ENCODE data around the gene HYAL2. TPM values are rescaled to one million over a fixed set of nuclear protein-coding genes. Genes with fewer than 3 reads are reported as not detected.

Gene HYAL2
- total and polyA plus RNA-seq, 4 donors = 19.5 to 57.6 (median 33.2) TPM

GRCh38 chr3:50353245-50354004, 30.9 kb upstream of the HYAL2 start:
- H3K4me1 ChIP-seq (ENCODE audit: control insufficient read depth in 4 of 4, insufficient read depth in 4 of 4, low read length in 3 of 4) = peaks cover 23 to 79% (median 64%) of the 10 kb centered on the region in 4 donors
- H3K9ac ChIP-seq (ENCODE audit: low read depth in 1 of 2, low read length in 2 of 2) = no peak overlapping the region
- peaks cover 11 to 26% (median 15%) of the 10 kb centered on the region in 4 donors for H3K36me3 ChIP-seq (ENCODE audit: control insufficient read depth in 4 of 4, insufficient read depth in 3 of 4, low read depth in 1 of 4, low read length in 3 of 4)
- TF ChIP-seq, protein P1, sequence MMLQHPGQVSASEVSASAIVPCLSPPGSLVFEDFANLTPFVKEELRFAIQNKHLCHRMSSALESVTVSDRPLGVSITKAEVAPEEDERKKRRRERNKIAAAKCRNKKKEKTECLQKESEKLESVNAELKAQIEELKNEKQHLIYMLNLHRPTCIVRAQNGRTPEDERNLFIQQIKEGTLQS (IDR thresholded peaks at IDR 0.05) = no peak
- TF ChIP-seq YY1 (IDR thresholded peaks at IDR 0.05) (no peak), ZBTB33 (IDR thresholded peaks at IDR 0.05) (no peak), FOXA1 (IDR thresholded peaks at IDR 0.05) (no peak), JUND (IDR thresholded peaks at IDR 0.05) (no peak), EGR1 (IDR thresholded peaks at IDR 0.05; ENCODE audit: low read depth in 2 of 2) (no peak)
- whole genome bisulfite sequencing = 88% methylated on average over 12 of the region's 12 CpGs
- H3K27me3 ChIP-seq (ENCODE audit: control insufficient read depth in 4 of 4, insufficient read depth in 4 of 4, low read length in 3 of 4) = no peaks in the 10 kb centered on the region
- no peaks in the 10 kb centered on the region for H3K9me3 ChIP-seq (ENCODE audit: control insufficient read depth in 4 of 4, low read length in 3 of 4)
- no peak overlapping the region for H3K4me3 ChIP-seq (ENCODE audit: low read depth in 1 of 3, low read length in 3 of 3)
- no peak for DNase-seq (ENCODE audit: low spot score)
- H3K27ac ChIP-seq (ENCODE audit: low read depth in 1 of 2, low read length in 2 of 2) = peak overlapping the region in 1 of 2 donors; percentile 19

GRCh38 chr3:50352781-50353180, 30.2 kb upstream of the HYAL2 start:
- Histone ChIP-seq H3K27me3 (ENCODE audit: control insufficient read depth in 4 of 4, insufficient read depth in 4 of 4, low read length in 3 of 4) (no peaks in the 10 kb centered on the region), H3K27ac (ENCODE audit: low read depth in 1 of 2, low read length in 2 of 2) (peak overlapping the region in 1 of 2 donors; percentile 19), H3K4me3 (ENCODE audit: low read depth in 1 of 3, low read length in 3 of 3) (no peak overlapping the region), H3K9me3 (ENCODE audit: control insufficient read depth in 4 of 4, low read length in 3 of 4) (no peaks in the 10 kb centered on the region), H3K9ac (ENCODE audit: low read depth in 1 of 2, low read length in 2 of 2) (no peak overlapping the region), H3K36me3 (ENCODE audit: control insufficient read depth in 4 of 4, insufficient read depth in 3 of 4, low read depth in 1 of 4, low read length in 3 of 4) (peaks cover 11 to 31% (median 15%) of the 10 kb centered on the region in 4 donors), H3K4me1 (ENCODE audit: control insufficient read depth in 4 of 4, insufficient read depth in 4 of 4, low read length in 3 of 4) (peaks cover 18 to 79% (median 59%) of the 10 kb centered on the region in 4 donors)
- TF ChIP-seq TAF1 (conservative IDR thresholded peaks at IDR 0.05) = no peak
- TF ChIP-seq FOXA1 (IDR thresholded peaks at IDR 0.05) = no peak
- TF ChIP-seq CTCF (IDR thresholded peaks at IDR 0.05; ENCODE audit: low read depth, low read length, missing input control) = no peak
- TF ChIP-seq MAX (IDR thresholded peaks at IDR 0.05) = no peak
- no peak for TF ChIP-seq REST (IDR thresholded peaks at IDR 0.05)
- no peak for TF ChIP-seq HNF4G (IDR thresholded peaks at IDR 0.05)
- no peak for TF ChIP-seq NR2F2 (IDR thresholded peaks at IDR 0.05)
- no peak for TF ChIP-seq JUND (IDR thresholded peaks at IDR 0.05)
- TF ChIP-seq, protein P1 (IDR thresholded peaks at IDR 0.05) = no peak
- no peak for TF ChIP-seq ZBTB33 (IDR thresholded peaks at IDR 0.05)
- no peak for TF ChIP-seq HNF4A (conservative IDR thresholded peaks at IDR 0.05)
- no peak for TF ChIP-seq SP1 (IDR thresholded peaks at IDR 0.05)
- WGBS = 17% methylated on average over 2 of the region's 2 CpGs
- no peak for DNase-seq (ENCODE audit: low spot score)

All from liver (tissue), 9 donors.